Activated T-cell treated with anti-CD3 and anti-CD28 coated beads, Interleukin-2, amount 50 U/mL, for 72 hours (primary cell): ENCODE data around the gene DQX1. TPM values are rescaled to one million over a fixed set of nuclear protein-coding genes. Genes with fewer than 3 reads are reported as not detected.

Experiments
- total RNA-seq, 2 donors: library from RNA; stranded (reverse); gene quantifications; one replicate each; pipeline ENCODE4 v1.2.3, GENCODE V29; 2022

DQX1 gene
- total RNA-seq, 2 donors from 2014 or later = 1.5 to 1.9 TPM

Other genes with a start within 250 kb of the DQX1 start
- gene SLC4A5, start 182.8 kb downstream of the DQX1 start, total RNA-seq = 1 to 10 TPM; 4.4 to 6.5 TPM
- 10 to 100 TPM; 68.9 to 71.4 TPM for gene DCTN1, start 145.9 kb downstream of the DQX1 start, total RNA-seq
- 1 to 10 TPM; 3.7 to 4.9 TPM for gene C2orf81, start 104.6 kb downstream of the DQX1 start, total RNA-seq
- gene WDR54, start 104.5 kb downstream of the DQX1 start, total RNA-seq = 10 to 100 TPM; 67.6 to 67.9 TPM
- gene RTKN, start 84.3 kb downstream of the DQX1 start, total RNA-seq = 1 to 10 TPM; 3.1 to 4.8 TPM
- 10 to 100 TPM; 39.2 to 44.1 TPM for gene INO80B, start 71.1 kb downstream of the DQX1 start, total RNA-seq
- 10 to 100 TPM; 65.0 to 87.7 TPM for gene WBP1, start 67.8 kb downstream of the DQX1 start, total RNA-seq
- 10 to 100 TPM; 64.7 to 65.1 TPM for gene MOGS, start 60.8 kb downstream of the DQX1 start, total RNA-seq
- gene MRPL53, start 53.6 kb downstream of the DQX1 start, total RNA-seq = 10 to 100 TPM; 65.7 to 80.7 TPM
- 1 to 10 TPM; 9.0 to 9.5 TPM for gene CCDC142, start 43.2 kb downstream of the DQX1 start, total RNA-seq
- gene TTC31, start 43.1 kb downstream of the DQX1 start, total RNA-seq = 10 to 100 TPM; 41.8 to 43.9 TPM
- 1 to 10 TPM; 1.2 TPM for gene LBX2, start 26.6 kb downstream of the DQX1 start, total RNA-seq
- gene PCGF1, start 18.5 kb downstream of the DQX1 start, total RNA-seq = 10 to 100 TPM; 46.9 to 63.1 TPM
- 1 to 10 TPM; 1.4 to 2.4 TPM for gene TLX2, start 11.8 kb downstream of the DQX1 start, total RNA-seq
- 100 to 1,000 TPM; 128 to 136 TPM for gene AUP1, start 3.5 kb upstream of the DQX1 start, total RNA-seq
- 10 to 100 TPM; 74.3 to 84.9 TPM for gene HTRA2, start 3.7 kb upstream of the DQX1 start, total RNA-seq
- 1 to 10 TPM; 3.1 to 3.6 TPM for gene LOXL3, start 27.7 kb upstream of the DQX1 start, total RNA-seq
- gene DOK1, start 28.5 kb upstream of the DQX1 start, total RNA-seq = 10 to 100 TPM; 20.6 to 25.6 TPM
- gene M1AP, start 122.1 kb upstream of the DQX1 start, total RNA-seq = not detected
- 1 to 10 TPM; 6.4 to 9.7 TPM for gene SEMA4F, start 128.0 kb upstream of the DQX1 start, total RNA-seq